C1 segment of cervical spinal cord (tissue), 14 donors: ENCODE measurements around the gene PAH.

Source experiments
- DNase-seq, 14 donors: peaks; one replicate each; lab custom pipeline; 2025; lab: John Stamatoyannopoulos, UW

PAH gene

DNA sequence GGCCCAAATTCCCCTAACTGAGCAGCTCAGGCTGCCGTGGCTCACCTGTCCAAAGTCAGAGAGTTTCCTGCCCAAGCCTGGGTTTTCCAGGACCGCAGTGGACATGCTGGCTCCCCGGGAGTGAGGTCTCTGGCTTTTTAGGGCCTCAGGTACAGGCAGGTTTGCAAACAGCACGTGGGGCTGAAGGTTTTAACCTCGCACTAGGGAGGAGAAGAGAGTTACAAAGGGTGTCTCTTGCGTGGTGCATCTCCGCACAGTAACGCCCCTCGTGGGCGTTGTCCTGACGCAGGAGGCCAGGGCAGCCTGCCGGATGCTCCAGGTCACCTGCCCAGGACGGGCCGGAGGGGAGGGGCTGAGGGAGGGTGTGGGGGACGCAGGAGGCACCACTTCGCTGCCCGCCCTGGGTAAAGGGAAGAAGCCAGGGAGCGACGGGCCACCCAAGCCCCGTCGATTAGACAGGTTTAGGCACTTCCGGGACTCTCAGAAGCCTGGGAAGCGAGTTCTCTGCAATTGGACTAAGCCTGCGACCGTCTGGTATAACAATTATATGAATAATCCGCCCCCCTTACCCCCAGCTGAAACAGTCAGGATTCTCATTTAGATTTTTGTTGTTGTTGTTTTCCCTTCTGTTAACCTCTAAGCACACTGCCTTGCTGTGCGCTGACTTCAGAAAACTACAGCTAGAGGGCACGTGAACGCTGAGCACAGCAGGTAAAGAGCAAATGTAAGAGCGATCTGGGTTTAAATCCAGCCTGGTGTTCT, at the start of gene PAH:
TSS of gene PAH (minus strand) at position 219 of the 762 bp plus-strand sequence. CDS start at position 105, 114 bp downstream.
- DNase-seq, result no peak

DNA sequence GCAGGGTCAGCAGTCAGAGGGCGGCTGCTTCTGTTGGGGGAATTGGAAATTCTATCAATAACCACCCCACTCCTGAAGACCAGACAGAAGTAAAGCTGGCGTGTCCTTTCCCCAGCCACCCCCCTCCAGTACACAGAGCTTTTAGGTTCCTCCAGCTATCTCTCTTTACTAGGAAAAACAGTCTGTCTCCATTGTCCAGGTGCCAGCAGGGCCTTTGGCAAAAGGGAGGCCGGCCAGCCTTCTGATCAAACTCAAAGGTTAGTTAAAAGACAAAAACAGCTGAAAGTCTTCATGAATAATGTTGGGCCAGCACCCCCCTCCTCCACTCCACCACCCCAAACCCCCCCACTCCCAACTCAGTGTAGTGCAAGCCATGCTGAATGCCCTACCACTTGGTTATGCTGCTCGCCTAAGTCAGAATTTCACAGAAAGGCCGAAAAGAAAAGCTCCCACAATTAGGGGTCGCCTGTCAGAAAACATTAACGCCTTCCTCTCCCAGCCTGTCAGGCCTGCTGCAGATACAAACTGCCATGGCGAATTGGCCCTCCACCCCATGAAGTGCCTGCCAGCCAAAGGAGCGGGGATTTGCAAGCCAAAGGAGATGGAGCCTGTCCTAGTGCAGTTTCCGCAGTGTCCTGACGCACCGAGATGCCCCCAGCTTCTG, 49.3 kb upstream of the PAH start:
- DNase-seq, result peak in 3 of 14 donors; percentile 12 to 41 (median 24)

DNA sequence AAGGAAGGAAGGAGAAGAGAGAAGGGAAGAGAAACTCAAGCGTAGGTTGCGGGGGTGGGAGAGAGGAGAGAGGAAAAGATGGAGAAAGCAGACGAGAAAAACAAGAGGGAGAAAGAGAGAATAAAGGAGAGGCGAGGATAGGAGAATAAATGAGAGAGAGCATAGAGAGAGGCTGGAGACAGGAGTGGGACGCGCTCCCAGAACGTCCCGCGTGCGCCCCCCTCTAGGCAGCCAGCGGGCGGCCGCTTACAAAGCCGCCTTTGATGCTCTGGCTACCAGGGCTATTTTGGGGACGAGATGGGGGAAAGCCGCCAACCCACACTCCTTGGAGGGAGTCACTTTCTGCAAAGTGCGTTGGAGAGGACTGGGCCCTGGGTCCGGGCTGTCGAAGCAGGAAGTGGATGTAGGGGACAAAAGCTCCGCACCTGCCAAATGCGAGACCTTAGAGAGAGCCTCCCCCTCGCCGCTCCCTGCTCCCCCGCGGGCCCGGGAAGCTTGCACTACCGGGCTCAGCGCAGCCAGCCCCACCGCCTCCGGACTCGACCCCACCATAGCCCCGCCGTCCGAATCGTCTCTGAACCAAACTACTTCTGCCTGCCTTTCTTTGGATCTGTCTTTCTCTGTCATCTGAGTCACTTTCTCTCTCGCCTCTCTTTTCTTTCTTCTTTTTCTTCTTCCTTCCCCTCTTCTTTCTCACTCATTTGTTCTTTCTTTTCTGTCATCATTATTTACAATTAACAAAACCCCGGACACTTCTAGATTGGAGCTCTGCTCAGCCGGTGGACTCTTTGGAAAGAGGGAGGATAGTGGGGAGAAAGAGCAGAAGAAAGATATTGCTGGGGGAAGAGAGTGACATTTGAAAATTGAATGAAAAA, 48.5 kb upstream of the PAH start:
- peak in 7 of 14 donors; percentile 4 to 60 (median 42) for DNase-seq

DNA sequence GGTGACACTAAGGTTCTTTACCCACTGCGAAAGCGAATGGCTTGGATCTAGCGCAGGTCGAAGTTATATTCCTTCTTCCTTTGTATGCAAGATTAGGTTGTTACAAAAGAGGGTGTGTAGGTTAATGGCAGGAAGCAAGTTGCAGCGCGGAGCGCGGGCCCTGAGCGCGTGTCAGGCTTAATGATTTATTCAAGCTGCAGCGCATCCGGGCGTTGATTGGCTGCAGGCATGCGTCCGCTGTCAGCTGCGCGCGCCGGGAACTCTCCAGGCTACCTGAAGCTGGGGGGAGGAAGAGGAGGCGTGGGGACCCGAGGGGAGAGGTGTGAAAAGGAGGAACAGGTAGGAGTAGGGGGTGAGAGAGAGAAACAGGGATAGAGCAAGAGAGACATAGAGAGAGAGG, 47.8 kb upstream of the PAH start:
- peak in 1 of 14 donors; percentile 25 for DNase-seq

DNA sequence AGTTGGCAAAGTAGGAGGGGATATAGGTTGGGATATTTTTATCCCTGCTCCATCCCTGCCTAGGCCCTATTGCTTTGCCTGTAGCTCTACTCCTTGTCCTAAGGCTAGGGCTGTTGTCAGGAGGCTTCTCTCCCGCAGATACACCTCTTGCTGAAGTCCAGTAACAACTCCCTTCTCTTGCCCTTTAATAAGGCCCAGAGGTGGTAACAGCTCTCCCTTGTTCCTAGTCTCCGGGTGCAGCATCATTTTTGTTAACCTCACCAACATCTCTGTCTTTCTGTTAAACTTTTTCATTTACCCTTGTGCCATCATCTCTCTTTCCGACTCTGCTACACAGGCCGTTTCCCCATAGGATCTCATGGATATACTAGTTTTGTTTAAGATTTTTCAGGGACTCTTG, 46.8 kb upstream of the PAH start:
- no peak for DNase-seq

DNA sequence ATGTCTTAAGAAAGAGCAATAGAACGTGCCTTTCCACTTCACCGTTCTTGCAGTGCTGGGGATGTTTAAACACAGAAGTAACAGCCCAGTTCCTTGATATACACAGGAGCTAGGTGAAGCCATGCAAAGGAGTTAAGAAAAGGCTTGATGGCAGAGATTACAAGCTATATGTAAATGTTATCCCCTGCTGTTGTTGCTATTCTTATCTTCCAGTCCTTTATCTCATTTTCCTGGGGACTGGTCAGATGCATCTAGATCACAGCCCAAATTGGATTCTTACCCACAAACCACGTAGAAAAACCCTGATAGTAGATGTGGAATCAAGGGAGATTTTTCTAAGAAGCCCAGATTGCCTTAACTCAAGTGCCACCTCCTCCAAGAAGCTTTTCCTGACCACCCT, 45.9 kb upstream of the PAH start:
- no peak for DNase-seq

DNA sequence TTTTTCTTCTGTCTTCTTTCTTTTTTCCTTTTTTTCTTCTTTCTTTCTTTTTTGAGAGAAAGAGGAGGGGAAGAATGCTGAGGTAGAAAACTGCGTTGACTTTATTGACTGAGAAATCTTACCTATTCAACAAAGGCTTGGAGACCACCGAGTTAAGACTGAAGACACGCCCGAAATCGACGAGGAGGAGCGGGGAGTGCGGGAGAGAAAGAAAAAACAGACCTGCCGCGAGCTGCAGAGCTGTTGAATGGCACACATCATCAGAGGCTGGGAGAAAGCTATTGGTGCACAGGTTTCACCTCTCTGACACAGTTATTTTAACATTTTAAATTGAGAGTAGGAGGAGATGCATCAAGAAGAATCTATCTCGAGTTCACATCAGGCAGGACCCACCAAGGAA, 45.5 kb upstream of the PAH start:
- DNase-seq, result no peak

DNA sequence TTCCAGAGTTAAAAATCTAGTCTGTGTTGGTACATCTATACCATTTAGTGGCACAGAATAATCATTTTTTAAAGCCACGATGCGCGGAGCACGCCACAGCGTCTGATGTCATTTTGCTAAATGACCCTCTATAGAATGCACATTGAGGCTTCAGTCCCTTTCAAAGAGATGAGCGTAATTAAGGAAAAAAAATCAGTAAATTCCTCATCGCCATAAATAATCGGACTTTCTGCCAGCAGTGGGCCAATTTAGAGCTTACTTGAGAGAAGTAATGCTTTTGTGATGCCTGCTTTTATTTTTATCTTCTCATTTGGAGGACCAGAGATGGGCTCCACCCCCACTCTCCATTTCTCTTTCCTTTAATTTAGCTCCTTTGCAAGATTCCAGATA, 44.4 kb upstream of the PAH start:
- DNase-seq, result no peak

DNA sequence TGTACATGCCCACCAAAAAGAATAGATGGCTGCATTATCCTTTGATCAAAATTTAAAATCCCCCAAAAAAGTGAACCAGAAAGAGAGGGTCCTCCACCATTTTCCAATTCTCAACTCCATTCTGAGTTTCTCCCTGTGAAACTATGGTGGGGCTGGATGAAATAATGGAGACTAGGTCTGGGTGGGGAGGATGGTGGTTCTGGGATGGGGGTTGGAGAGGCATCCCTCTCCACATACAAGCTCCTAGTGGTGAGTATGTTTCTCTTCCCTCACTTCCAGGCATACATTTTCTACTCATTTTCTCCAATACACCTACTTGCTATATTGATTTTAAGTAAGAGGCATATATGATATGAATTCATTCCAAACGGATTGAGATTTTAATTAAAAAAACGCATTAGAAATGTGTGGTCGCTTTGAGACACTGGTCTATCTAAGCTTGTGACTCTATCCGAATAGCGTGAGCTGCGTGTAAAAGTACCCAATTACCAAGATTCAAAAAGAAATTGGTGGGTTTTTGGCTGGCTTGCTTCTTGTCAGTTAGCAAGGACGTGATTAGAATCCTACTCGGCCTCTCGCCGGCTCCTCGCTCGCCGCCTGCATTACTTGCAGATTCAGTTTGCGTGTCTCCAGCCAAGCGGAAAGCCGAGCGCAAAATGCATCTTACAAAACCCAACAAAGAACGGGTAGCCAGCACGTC, 43.9 kb upstream of the PAH start:
- DNase-seq, result peak in 2 of 14 donors; percentile 26 to 39

DNA sequence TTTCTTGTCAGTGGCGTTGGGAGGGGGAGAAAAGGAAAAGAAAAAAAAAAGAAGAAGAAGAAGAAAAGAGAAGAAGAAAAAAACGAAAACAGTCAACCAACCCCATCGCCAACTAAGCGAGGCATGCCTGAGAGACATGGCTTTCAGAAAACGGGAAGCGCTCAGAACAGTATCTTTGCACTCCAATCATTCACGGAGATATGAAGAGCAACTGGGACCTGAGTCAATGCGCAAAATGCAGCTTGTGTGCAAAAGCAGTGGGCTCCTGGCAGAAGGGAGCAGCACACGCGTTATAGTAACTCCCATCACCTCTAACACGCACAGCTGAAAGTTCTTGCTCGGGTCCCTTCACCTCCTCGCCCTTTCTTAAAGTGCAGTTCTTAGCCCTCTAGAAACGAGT, 42.3 kb upstream of the PAH start:
- no peak for DNase-seq

DNA sequence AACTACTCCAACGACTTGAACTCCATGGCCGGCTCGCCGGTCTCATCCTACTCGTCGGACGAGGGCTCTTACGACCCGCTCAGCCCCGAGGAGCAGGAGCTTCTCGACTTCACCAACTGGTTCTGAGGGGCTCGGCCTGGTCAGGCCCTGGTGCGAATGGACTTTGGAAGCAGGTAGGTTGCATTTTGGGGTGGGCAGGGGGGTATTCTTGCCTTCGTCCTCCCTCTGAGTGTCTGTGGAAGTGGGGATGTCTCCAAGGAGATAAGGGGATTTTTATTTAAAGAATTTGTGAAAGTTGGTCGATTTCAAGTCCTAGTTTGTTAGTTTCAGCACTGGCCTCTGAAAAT, 41.8 kb upstream of the PAH start:
- DNase-seq, result peak in 1 of 14 donors; percentile 35

DNA sequence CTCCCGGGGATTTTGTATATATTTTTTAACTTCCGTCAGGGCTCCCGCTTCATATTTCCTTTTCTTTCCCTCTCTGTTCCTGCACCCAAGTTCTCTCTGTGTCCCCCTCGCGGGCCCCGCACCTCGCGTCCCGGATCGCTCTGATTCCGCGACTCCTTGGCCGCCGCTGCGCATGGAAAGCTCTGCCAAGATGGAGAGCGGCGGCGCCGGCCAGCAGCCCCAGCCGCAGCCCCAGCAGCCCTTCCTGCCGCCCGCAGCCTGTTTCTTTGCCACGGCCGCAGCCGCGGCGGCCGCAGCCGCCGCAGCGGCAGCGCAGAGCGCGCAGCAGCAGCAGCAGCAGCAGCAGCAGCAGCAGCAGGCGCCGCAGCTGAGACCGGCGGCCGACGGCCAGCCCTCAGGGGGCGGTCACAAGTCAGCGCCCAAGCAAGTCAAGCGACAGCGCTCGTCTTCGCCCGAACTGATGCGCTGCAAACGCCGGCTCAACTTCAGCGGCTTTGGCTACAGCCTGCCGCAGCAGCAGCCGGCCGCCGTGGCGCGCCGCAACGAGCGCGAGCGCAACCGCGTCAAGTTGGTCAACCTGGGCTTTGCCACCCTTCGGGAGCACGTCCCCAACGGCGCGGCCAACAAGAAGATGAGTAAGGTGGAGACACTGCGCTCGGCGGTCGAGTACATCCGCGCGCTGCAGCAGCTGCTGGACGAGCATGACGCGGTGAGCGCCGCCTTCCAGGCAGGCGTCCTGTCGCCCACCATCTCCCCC, 41.2 kb upstream of the PAH start:
- DNase-seq, result peak in 4 of 14 donors; percentile 3 to 50 (median 44)

DNA sequence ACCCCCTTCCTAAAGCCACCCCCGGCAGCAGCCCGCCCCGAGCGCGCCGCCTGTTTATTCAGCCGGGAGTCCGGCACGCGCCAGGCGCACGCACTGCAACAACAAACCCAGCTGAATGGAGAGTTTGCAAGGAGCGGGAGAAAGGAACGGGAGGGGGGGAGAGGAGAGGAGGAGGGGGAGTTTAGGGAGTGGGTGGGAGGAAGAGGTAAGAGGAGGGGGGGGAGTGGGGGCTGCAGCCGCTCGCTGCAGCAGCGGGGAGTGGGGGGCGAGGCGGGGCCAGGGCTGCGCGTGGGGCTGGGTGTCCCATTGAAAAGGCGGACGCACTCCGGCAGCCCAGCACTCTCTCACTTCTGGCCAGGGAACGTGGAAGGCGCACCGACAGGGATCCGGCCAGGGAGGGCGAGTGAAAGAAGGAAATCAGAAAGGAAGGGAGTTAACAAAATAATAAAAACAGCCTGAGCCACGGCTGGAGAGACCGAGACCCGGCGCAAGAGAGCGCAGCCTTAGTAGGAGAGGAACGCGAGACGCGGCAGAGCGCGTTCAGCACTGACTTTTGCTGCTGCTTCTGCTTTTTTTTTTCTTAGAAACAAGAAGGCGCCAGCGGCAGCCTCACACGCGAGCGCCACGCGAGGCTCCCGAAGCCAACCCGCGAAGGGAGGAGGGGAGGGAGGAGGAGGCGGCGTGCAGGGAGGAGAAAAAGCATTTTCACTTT, 40.5 kb upstream of the PAH start, which contains the start of gene ASCL1:
TSS of gene ASCL1 (plus strand) at position 336 of the 712 bp plus-strand sequence. CDS start 571 bp downstream, outside the sequence.
- DNase-seq, result peak in 4 of 14 donors; percentile 34 to 68 (median 49)

DNA sequence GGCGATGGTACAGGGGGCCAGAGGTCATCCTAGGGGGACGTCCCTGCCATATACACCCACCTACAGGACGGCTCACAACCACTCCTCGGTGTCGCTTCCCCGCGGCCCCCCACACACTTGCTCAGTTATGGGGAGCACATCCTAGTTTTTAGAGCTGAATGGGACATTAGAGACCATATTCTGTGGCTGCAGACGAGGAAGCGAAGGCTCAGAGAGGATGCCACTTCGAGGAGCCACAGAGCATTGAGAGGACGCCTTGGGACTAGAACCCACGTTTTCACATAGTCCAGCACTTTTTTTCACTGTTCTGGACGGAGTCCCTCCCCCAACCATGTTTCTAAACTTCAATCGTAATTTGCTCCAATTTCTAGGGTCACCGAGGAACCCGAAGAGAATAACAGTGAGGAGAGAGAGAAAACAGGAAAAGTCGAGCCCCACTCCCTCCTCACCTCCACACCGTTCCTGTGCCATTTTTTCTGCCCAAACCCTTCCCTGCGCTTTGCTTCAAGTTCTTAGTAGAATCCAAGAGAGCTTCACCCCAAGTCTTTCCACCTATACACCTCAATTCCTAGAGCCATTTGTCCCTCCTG, 39.8 kb upstream of the PAH start:
- no peak for DNase-seq

DNA sequence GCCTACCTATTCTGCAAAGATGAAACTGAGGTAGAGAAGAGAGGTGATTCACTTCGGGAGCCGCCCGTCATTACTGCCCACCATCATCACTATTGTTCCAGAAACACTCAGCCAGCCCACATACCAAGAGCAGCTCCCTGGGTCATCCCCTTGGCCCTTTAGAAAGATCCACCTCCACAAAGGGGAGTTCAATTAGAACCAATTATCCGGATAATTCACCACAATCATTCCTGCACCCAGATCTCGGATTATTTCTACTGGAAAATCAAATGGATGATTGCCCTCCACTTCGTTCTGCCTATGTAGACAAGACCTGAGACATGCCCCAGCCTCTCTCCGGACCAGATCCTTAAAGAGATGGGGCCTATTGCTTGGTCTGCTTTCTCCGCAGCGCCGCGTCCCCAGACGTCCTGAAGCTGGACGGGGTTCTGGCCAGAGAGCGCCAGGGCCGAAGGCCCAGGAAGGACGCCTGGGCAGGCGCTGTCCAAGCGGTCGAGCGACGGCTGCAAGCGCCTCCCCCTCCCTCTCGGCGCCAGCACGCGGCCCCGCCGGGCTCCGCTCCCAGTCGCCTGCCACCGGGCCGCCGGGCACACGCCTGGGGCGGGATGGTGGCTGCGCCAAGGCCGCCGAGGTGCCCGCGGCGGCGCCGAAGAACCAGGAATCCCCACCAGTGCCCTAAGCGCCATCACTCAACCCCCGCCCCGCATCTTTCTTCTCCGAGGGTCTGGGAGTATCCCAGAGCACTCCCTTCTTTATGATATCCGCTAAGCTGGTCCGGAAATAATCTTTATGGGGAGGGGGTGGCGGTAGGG, 39.1 kb upstream of the PAH start:
- peak in 6 of 14 donors; percentile 26 to 58 (median 40) for DNase-seq

DNA sequence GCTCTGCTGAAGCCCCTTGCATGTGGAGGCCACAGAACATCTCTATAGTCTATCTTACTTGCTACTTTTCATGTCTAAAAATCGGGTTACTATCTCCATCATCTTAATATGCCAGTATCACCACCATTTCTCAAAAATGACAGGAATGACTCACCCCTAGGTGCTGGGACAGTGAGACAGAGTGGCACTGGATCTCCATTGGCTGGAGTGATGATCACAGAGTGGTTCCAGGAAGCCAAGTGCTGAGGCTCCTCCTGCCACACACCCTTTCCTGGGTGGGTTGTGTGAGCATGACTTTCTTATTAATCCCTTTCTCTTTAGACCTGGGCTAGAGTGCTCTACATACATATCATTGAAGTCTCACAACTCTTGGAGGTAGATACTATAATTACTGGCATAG, 37.1 kb upstream of the PAH start:
- DNase-seq, result no peak

DNA sequence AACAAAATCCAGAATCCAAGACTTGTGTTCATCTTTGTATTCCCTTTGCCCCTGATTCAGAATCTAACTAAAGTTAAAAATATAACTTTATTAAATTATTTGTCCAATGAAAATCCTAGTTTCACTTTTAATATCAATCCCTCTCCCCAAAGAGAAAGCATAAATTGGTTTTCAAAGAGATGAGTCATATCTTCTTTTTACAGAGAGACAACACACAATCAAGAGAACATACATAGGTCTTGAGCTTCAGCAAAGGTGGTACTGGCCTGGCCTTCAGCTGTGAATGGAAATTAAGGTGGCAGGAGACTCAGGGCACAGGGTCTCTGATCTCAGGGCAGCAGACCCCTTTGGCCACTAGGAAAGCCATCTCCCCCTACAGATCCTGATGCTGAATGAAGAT, 36.2 kb upstream of the PAH start:
- DNase-seq, result no peak

DNA sequence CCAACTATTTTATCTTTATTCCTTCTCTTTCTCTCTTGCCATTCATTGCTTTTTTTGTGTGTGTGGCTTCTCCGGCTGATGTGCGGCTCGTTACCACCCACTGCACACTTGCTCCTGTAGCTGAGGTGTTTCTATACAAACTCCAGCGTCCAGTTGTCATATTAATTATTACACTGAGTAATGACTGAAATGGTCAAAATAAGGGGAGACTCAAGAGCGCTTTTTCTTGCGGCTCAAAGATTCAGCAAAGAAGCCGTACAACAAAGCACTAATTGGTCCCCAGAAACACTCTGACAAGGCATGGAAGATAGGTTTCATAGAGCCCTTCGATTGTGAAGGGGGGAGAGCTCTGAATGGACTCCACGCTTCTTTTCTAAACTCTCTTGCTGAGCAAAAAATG, 34.8 kb upstream of the PAH start:
- no peak for DNase-seq
